Measurements from ENCODE around the gene PALLD.
A peak's percentile ranks its signal among the peaks of the same experiment; 100 is the strongest.
"Not testable (repeated sequence)": the region's sequence is repeated elsewhere in the genome, so short reads cannot be mapped to it uniquely, and the experiment has no call there.

Gene PALLD

GRCh38 chr4:168678751-168679366 is 182.0 kb downstream of the PALLD start:
- no peak for DNase-seq

- DNase-seq, result no peak
Measured at GRCh38 chr4:168679397-168679796, 182.5 kb downstream of the PALLD start.

GRCh38 chr4:168679819-168680218 is 183.0 kb downstream of the PALLD start:
- DNase-seq, result peak; percentile 91

DNA sequence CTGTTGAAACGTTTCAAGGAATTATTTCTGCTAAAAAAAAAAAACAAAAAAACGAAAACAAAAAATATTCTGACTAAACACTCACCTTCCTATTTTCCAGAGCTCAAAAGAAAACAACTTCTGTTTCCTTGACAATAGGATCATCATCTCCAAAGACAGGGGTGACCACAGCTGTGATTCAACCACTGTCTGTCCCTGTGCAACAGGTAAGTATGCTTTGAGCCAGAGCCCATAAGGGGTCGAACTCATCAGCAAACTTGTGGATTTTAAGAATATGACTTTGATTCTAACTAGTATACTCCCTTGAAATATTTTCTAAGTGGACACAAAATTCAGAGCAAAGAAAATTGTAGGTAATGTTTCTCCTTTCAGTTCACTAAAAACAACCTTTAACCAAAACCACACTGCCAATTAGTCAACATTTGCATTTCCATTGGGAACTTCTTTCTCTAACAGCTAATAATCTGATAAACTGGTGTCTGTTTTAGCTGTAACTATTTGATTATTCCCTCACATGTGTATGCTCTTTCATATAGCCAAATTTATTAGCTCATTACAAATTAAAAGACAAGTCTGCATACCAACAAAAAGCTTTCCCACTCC is 186.1 kb downstream of the PALLD start:
- no peak for DNase-seq

DNA sequence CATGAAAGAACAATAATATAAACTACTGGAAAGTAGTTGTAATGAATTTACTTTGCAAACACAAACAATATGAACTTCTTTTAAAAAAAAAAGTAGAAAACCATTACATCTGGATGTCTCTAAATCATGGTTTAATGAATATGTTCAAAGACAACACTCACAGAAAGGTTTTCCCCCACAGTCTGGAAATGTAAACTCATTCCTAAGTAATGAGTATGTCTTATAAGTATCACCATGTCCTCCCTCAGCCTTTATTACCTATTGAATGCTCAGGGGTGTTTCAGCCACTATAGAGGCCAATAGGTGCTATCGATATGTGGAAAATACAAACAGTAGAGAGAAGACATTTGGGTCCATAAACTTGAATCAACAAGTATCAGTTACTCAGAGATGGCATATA is 186.7 kb downstream of the PALLD start:
- DNase-seq, result peak; percentile 46

DNA sequence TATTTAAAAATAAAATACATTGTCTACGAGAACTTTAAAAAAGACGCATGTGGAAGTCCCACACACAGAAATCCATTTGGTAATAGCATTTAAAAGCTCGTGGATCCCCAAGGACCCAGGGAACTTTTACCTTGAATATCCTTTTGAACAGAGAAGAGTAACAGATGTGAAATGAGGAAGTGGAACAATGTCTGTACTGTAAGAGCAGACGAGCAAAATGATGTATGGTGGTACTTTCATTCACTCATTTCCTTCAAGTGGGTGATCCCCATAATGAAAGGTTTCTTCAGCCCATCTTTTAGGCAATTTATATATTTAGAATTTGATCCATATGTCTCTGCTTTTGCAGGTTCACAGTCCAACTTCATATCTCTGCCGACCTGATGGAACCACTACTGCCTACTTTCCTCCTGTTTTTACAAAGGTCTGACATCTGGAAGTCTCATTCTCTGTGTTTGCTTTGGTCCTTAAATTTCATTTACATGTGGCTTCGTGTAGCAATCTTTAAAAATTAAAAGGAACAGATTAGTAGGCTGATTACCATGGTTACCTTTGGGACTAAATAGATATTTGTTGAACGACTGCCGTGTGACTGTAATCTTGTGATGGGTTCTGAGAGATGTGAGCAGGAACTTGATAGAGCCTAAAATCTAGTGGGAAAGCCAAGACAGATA is 188.4 kb downstream of the PALLD start:
- no peak for DNase-seq

DNA sequence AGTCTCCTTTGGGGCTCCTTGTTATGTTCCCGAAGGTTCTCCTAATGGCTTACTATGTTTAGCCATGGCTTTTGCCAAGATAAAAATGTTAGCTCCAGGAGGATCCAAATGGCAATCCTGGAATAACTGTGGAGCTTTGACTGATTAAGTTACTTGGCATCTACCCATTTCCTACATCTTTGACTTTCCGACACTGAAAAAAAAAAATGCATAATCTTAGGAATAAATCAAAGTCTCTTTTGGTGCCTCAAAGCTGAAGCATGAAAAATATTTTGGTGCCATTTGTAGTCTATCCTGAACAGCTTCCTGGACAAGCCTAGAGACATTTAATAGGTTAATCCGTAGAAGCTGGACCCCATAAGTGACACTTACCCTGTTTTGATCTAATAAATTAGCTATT is 191.7 kb downstream of the PALLD start:
- DNase-seq, result no peak

DNA sequence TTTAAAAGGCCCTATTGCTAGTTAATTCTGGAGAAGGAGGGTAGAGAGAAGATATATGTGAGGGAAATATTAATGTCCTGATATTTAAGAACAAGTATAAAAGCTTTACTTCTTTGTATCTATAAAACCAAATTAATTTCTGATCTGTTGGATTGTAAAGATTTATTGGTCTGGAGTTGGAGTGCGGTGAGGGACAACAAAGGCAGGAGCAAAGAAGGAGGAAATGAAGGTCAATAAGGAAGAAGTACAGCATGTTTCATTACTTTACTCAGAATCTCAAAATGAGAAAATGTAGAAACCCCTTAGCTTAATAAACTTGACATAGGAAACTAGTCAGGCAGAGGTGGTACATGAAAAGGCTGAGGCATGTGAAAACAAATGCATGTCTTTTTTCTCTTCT is 192.9 kb downstream of the PALLD start:
- no peak for DNase-seq

GRCh38 chr4:168690199-168690598 is 193.3 kb downstream of the PALLD start:
- no peak for DNase-seq

GRCh38 chr4:168691631-168692369 is 194.9 kb downstream of the PALLD start:
- no peak for DNase-seq

DNA sequence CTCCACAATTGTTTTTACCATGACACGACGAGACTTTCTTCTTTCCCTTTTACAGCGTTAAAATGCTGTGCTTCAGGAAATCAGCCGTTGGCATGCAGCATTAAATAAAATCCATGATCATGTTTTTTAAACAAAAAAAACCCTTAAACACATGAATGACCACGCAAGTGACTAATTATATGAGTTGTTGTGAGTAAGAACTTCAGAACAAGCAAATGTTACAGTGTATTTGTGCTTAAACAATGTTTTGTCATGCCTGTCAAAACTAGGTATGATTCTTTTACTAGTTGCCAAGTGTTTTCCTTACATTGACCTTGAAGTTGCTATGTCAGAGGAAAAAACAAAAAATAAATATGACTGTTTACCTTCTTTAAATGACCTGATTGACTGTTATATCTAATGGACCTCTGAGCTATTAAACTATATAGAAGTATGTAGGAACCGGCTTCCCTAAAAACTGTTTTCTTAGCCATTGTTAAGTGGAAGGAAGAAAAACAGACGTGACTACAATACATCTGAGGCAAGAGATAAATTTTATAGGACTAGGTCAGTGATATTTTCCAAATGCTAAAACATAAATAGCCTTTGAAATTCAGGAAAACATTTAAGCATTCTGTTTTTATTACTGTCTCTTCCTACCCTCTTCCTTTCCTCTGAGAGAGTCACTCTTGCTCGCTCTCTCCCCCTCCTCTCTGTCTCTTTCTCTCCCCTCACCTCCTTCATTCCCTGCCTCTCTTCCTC is 197.1 kb downstream of the PALLD start:
- DNase-seq, result no peak

GRCh38 chr4:168694667-168695066 is 197.8 kb downstream of the PALLD start:
- DNase-seq, result peak; percentile 90

DNA sequence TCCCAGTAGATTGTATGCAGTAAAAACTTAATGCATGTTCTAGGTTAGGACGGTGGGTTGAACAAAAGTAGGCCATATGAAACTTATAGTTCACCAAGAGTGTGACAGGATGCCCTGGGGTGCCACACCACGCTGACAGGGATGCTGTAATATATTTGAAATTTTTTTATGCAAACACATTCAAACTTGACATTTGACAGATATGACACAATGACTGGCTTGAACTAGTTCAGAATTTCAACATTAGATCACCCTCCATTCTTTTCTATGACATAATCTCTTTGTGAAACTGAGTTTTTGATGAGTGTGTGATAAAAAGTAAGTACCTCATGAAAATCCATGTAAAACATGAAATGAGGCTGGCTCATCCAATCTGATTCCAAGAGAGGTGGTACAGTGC is 198.4 kb downstream of the PALLD start:
- DNase-seq, result peak; percentile 61

GRCh38 chr4:168696280-168696679 is 199.4 kb downstream of the PALLD start:
- no peak for DNase-seq

DNA sequence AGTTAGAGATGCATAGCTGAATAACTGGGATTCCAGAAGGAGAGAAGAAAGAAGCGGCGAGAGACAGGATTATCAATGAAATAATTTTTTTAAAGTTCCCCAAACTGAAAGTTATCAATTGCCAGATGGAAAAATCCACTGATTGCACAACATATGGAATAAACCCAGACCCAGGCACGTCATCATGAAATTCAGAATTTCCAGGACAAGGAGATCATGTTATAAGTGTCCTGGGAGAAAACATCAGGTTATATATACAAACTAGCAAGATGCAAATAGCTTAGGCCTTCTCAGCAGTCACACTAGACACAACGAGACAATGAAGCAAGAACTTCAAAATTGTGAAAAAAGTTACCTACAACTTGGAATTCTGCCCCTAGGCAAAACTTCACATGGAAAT is 200.0 kb downstream of the PALLD start:
- DNase-seq, result no peak

- peak; percentile 32 for DNase-seq
Measured at GRCh38 chr4:168699224-168699878, 202.5 kb downstream of the PALLD start.

- no peak for DNase-seq
Measured at GRCh38 chr4:168701061-168701460, 204.2 kb downstream of the PALLD start.

- DNase-seq, result not testable (repeated sequence)
Measured at GRCh38 chr4:168702581-168703087, 205.8 kb downstream of the PALLD start.

DNA sequence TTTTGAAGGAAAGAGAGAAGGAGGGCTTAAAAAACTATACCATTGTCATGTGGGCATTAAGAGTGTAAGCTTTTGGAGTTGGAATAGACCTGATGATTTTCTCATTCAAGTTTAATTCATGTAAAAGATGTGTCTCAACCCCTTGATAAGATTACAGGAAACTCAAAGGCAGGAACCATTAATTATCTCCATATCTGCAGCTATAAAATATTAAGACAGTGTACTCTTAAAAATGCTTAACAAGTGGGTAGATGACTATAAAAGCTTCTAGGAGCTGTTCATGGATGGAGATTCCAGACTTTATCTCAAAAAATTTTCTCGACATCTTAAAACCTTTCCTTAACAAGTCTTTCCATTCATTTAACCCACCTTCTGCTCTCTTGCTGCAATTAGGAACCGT is 208.3 kb downstream of the PALLD start:
- no peak for DNase-seq

DNA sequence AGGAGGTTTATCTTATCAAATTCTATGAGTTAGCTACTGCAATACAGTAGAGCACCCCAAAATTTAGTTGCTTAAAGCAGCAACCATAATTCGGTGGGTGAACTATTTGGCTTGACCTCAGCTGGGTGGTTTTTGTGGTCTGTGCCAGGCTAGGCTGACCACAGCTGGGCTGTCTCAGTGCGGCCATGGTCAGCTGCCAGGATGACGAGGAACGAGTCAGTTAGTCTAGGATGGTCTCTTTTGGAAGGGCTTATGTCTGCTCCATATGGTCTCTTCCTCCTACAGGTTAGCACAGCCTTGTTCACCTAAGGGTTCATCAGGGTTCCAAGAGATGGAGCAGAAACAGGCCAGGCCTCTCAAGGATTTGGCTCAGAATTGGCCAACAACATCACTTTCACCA is 210.4 kb downstream of the PALLD start:
- DNase-seq, result no peak

GRCh38 chr4:168708108-168708507 is 211.3 kb downstream of the PALLD start:
- no peak for DNase-seq

DNA sequence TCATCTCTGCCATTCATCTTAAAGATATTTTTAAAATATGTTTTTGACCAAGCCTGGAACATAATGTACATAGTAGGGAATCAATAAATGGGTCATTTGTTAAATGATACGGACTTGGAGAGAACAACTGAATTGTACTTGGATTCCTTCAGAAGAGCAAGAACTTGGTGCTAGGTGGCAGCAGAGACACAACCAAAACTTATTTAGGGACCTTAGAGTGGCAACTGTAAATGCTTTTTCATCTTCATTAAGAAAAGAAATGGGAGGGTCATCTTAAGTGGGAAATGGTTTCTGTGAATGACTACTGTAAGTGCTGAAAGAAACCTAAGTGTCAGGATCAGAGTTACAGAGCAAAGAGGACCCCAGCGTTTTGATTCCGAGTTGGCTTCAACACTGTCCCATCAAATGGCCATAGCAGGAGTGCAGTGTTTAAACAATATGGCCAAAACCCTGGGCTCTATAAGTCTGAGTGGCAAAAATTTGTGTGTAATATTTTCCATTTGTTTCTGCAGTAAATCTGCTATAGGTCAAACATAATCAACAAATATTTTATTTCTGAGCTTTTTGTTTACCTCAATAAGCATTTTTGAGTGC is 213.6 kb downstream of the PALLD start:
- DNase-seq, result peak; percentile 80
